ENCODE data around the gene IFT81.
"Not testable (repeated sequence)": the region's sequence is repeated elsewhere in the genome, so short reads cannot be mapped to it uniquely, and the experiment has no call there.

The IFT81 gene

GRCh38 chr12:110199339-110200123 lies 75.4 kb downstream of the IFT81 start:
- Mint-ChIP-seq H3K4me3 (no peak overlapping the region), H3K36me3 (peaks cover 6% of the 10 kb centered on the region), H3K9me3 (no peaks in the 10 kb centered on the region), H3K27me3 (no peaks in the 10 kb centered on the region), H3K27ac (no peak overlapping the region), H3K4me1 (no peaks in the 10 kb centered on the region)
- ATAC-seq = no peak

GRCh38 chr12:110200124-110200417 lies 75.9 kb downstream of the IFT81 start:
- Mint-ChIP-seq H3K4me1 (no peaks in the 10 kb centered on the region), H3K27ac (no peak overlapping the region)

GRCh38 chr12:110201995-110202394 lies 77.8 kb downstream of the IFT81 start:
- Mint-ChIP-seq H3K27ac (no peak overlapping the region), H3K36me3 (peaks cover 9% of the 10 kb centered on the region), H3K9me3 (no peaks in the 10 kb centered on the region), H3K4me3 (no peak overlapping the region), H3K27me3 (no peaks in the 10 kb centered on the region), H3K4me1 (no peaks in the 10 kb centered on the region)
- ATAC-seq = no peak

More at GRCh38 chr12:110200124-110200417, 75.9 kb downstream of the IFT81 start:
- ATAC-seq = no peak
- peaks cover 9% of the 10 kb centered on the region for H3K36me3 Mint-ChIP-seq
- no peaks in the 10 kb centered on the region for H3K9me3 Mint-ChIP-seq
- no peaks in the 10 kb centered on the region for H3K27me3 Mint-ChIP-seq
- H3K4me3 Mint-ChIP-seq = no peak overlapping the region

- Mint-ChIP-seq H3K4me1 (no peaks in the 10 kb centered on the region), H3K27me3 (no peaks in the 10 kb centered on the region), H3K27ac (no peak overlapping the region), H3K36me3 (peaks cover 9% of the 10 kb centered on the region), H3K4me3 (no peak overlapping the region), H3K9me3 (no peaks in the 10 kb centered on the region)
- no peak for ATAC-seq
Observed at GRCh38 chr12:110203546-110203945, 79.4 kb downstream of the IFT81 start.

GRCh38 chr12:110205931-110206330 lies 81.8 kb downstream of the IFT81 start:
- Mint-ChIP-seq H3K9me3 (no peaks in the 10 kb centered on the region), H3K4me3 (no peak overlapping the region), H3K27ac (no peak overlapping the region), H3K36me3 (peaks cover 9% of the 10 kb centered on the region), H3K4me1 (no peaks in the 10 kb centered on the region), H3K27me3 (no peaks in the 10 kb centered on the region)
- no peak for ATAC-seq

- not testable (repeated sequence) for H3K4me1 Mint-ChIP-seq, H3K27me3 Mint-ChIP-seq, H3K27ac Mint-ChIP-seq, H3K9me3 Mint-ChIP-seq, ATAC-seq, H3K36me3 Mint-ChIP-seq, H3K4me3 Mint-ChIP-seq
Observed at GRCh38 chr12:110211639-110212536, 87.7 kb downstream of the IFT81 start.

GRCh38 chr12:110217996-110218674 lies 94.0 kb downstream of the IFT81 start:
- H3K9me3 Mint-ChIP-seq = no peaks in the 10 kb centered on the region
- H3K27ac Mint-ChIP-seq = no peak overlapping the region
- peaks cover 4% of the 10 kb centered on the region for H3K36me3 Mint-ChIP-seq
- no peaks in the 10 kb centered on the region for H3K27me3 Mint-ChIP-seq
- no peaks in the 10 kb centered on the region for H3K4me1 Mint-ChIP-seq
- H3K4me3 Mint-ChIP-seq = no peak overlapping the region
- no peak for ATAC-seq

- Mint-ChIP-seq H3K27ac (no peak overlapping the region), H3K4me3 (no peak overlapping the region), H3K9me3 (no peaks in the 10 kb centered on the region), H3K36me3 (no peaks in the 10 kb centered on the region), H3K4me1 (no peaks in the 10 kb centered on the region), H3K27me3 (no peaks in the 10 kb centered on the region)
- no peak for ATAC-seq
Observed at GRCh38 chr12:110222027-110222426, 97.9 kb downstream of the IFT81 start.

GRCh38 chr12:110222433-110222832 lies 98.3 kb downstream of the IFT81 start:
- Mint-ChIP-seq H3K27ac (no peak overlapping the region), H3K9me3 (no peaks in the 10 kb centered on the region), H3K4me1 (no peaks in the 10 kb centered on the region), H3K4me3 (no peak overlapping the region), H3K36me3 (no peaks in the 10 kb centered on the region), H3K27me3 (no peaks in the 10 kb centered on the region)
- no peak for ATAC-seq

- Mint-ChIP-seq H3K4me3 (no peak overlapping the region), H3K27ac (no peak overlapping the region)
- ATAC-seq = no peak
Observed at GRCh38 chr12:110223777-110224378, 99.7 kb downstream of the IFT81 start.

GRCh38 chr12:110224379-110225304 lies 100.5 kb downstream of the IFT81 start:
- H3K27ac Mint-ChIP-seq = no peak overlapping the region
- H3K9me3 Mint-ChIP-seq = no peaks in the 10 kb centered on the region
- no peaks in the 10 kb centered on the region for H3K4me1 Mint-ChIP-seq
- no peaks in the 10 kb centered on the region for H3K36me3 Mint-ChIP-seq
- no peaks in the 10 kb centered on the region for H3K27me3 Mint-ChIP-seq
- no peak overlapping the region for H3K4me3 Mint-ChIP-seq
- no peak for ATAC-seq

More at GRCh38 chr12:110223777-110224378, 99.7 kb downstream of the IFT81 start:
- Mint-ChIP-seq H3K27me3 (no peaks in the 10 kb centered on the region), H3K9me3 (no peaks in the 10 kb centered on the region), H3K36me3 (no peaks in the 10 kb centered on the region), H3K4me1 (no peaks in the 10 kb centered on the region)

- no peaks in the 10 kb centered on the region for H3K27me3 Mint-ChIP-seq
- H3K4me1 Mint-ChIP-seq = no peaks in the 10 kb centered on the region
- H3K9me3 Mint-ChIP-seq = no peaks in the 10 kb centered on the region
- no peak overlapping the region for H3K4me3 Mint-ChIP-seq
- ATAC-seq = no peak
- H3K36me3 Mint-ChIP-seq = no peaks in the 10 kb centered on the region
- no peak overlapping the region for H3K27ac Mint-ChIP-seq
Observed at GRCh38 chr12:110227138-110227537, 103.0 kb downstream of the IFT81 start.

GRCh38 chr12:110228348-110228747 lies 104.2 kb downstream of the IFT81 start:
- not testable (repeated sequence) for H3K9me3 Mint-ChIP-seq, H3K4me3 Mint-ChIP-seq, H3K36me3 Mint-ChIP-seq, H3K4me1 Mint-ChIP-seq, H3K27ac Mint-ChIP-seq, H3K27me3 Mint-ChIP-seq, ATAC-seq

- no peak overlapping the region for H3K4me3 Mint-ChIP-seq
- H3K27me3 Mint-ChIP-seq = no peaks in the 10 kb centered on the region
- no peak overlapping the region for H3K27ac Mint-ChIP-seq
- ATAC-seq = no peak
- no peaks in the 10 kb centered on the region for H3K36me3 Mint-ChIP-seq
- H3K9me3 Mint-ChIP-seq = no peaks in the 10 kb centered on the region
- no peaks in the 10 kb centered on the region for H3K4me1 Mint-ChIP-seq
Observed at GRCh38 chr12:110228756-110229155, 104.6 kb downstream of the IFT81 start.
